ENCODE measurements around the gene SCRN1. TPM values are rescaled to one million over a fixed set of nuclear protein-coding genes. Genes with fewer than 3 reads are reported as not detected.

SCRN1 gene
- total RNA-seq, 1 experiment from 2014 or later: 116 TPM

DNA sequence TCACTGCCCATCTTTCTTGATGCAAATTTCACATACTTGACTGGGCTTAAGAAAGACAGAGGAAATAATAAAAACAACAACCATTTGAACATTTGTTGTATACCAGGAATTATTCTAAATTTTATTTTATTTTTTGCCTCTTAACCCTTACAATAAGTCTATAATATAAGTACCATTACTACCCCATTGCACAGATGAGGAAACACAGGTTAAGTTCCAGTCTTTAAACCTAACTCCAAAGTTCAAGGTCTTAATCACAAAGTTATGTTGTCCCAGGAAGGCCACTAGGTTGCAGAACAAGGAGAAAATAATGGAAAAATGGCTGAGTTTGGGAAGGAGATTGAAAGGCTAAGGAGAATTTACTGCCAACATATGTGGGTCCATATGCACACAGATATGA, 33.4 kb upstream of the SCRN1 start:
- Mint-ChIP-seq H3K27ac (ENCODE audit: unreplicated experiment) (no peak overlapping the region), H3K36me3 (ENCODE audit: insufficient read depth, unreplicated experiment) (peaks cover 6% of the 10 kb centered on the region), H3K9me3 (ENCODE audit: low read depth, unreplicated experiment) (no peaks in the 10 kb centered on the region), H3K4me3 (ENCODE audit: low read depth, unreplicated experiment) (no peak overlapping the region), H3K27me3 (ENCODE audit: unreplicated experiment) (no peaks in the 10 kb centered on the region), H3K4me1 (ENCODE audit: low read depth, unreplicated experiment) (peaks cover 45% of the 10 kb centered on the region)
- TF ChIP-seq, protein P1, sequence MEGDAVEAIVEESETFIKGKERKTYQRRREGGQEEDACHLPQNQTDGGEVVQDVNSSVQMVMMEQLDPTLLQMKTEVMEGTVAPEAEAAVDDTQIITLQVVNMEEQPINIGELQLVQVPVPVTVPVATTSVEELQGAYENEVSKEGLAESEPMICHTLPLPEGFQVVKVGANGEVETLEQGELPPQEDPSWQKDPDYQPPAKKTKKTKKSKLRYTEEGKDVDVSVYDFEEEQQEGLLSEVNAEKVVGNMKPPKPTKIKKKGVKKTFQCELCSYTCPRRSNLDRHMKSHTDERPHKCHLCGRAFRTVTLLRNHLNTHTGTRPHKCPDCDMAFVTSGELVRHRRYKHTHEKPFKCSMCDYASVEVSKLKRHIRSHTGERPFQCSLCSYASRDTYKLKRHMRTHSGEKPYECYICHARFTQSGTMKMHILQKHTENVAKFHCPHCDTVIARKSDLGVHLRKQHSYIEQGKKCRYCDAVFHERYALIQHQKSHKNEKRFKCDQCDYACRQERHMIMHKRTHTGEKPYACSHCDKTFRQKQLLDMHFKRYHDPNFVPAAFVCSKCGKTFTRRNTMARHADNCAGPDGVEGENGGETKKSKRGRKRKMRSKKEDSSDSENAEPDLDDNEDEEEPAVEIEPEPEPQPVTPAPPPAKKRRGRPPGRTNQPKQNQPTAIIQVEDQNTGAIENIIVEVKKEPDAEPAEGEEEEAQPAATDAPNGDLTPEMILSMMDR (IDR thresholded peaks at IDR 0.05; ENCODE audit: unreplicated experiment): no peak
- no TSS peak for BruUV-seq (replicated peaks)
- intact Hi-C loops (cut with micrococcal nuclease; ENCODE audit: unreplicated experiment): no loop called here
- CTCF ChIA-PET: no interaction called here
- no peak for DNase-seq

DNA sequence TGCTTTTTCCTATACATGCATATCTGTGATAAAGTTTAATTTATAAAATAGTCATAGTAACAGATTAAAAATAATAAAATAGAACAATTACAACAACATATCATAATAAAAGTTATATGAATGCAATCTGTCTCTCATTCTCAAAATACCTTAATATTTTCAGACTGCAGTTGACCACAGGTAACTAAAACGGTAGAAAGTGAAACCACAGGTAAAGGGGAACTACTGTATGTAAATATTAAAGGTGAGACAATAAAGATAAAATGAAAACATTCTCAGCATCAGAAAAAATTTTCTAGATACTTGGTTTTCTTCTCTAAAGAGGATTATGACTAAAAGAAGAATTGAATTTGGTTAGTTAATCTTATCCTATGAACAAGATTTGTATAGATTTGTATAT, 30.9 kb upstream of the SCRN1 start:
- Mint-ChIP-seq H3K4me3 (ENCODE audit: low read depth, unreplicated experiment) (no peak overlapping the region), H3K36me3 (ENCODE audit: insufficient read depth, unreplicated experiment) (peaks cover 18% of the 10 kb centered on the region), H3K27ac (ENCODE audit: unreplicated experiment) (no peak overlapping the region), H3K4me1 (ENCODE audit: low read depth, unreplicated experiment) (peaks cover 44% of the 10 kb centered on the region), H3K9me3 (ENCODE audit: low read depth, unreplicated experiment) (no peaks in the 10 kb centered on the region), H3K27me3 (ENCODE audit: unreplicated experiment) (no peaks in the 10 kb centered on the region)
- CTCF ChIA-PET: interaction anchor here (1.0 kb wide), 1 partner anchor 9 kb away, joined by 3 read pairs; no protein-coding TSS in a partner anchor
- intact Hi-C loops (cut with micrococcal nuclease; ENCODE audit: unreplicated experiment): no loop called here
- BruUV-seq (replicated peaks): no TSS peak
- DNase-seq: no peak
- TF ChIP-seq, protein P1 (IDR thresholded peaks at IDR 0.05; ENCODE audit: unreplicated experiment): no peak

DNA sequence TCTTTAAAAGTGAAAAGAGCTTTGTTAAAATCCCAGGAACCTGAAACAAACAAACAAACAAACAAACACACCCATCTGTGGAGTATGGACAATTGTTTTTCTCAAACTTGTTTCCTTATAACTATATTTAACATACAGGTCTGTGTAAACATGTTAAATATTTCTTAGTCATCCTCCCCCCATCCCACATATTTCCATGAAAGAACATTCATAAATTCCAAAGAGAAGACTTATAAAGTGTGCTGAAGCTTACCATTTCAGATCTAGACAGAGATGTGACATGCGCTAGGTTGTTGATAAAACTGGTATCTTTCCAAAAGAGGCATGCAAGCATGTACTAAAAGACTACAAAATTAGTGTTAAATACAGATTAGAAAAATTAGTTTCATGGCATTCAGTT, 30.4 kb upstream of the SCRN1 start:
- TF ChIP-seq, protein P1 (IDR thresholded peaks at IDR 0.05; ENCODE audit: unreplicated experiment): no peak
- Mint-ChIP-seq H3K4me1 (ENCODE audit: low read depth, unreplicated experiment) (peaks cover 38% of the 10 kb centered on the region), H3K9me3 (ENCODE audit: low read depth, unreplicated experiment) (no peaks in the 10 kb centered on the region), H3K27ac (ENCODE audit: unreplicated experiment) (no peak overlapping the region), H3K36me3 (ENCODE audit: insufficient read depth, unreplicated experiment) (peaks cover 18% of the 10 kb centered on the region), H3K4me3 (ENCODE audit: low read depth, unreplicated experiment) (no peak overlapping the region), H3K27me3 (ENCODE audit: unreplicated experiment) (no peaks in the 10 kb centered on the region)
- BruUV-seq (replicated peaks): no TSS peak
- DNase-seq: no peak
- CTCF ChIA-PET: interaction anchor here (0.9 kb wide), 1 partner anchor 42 kb away, joined by 6 read pairs; no protein-coding TSS in a partner anchor
- intact Hi-C loops (cut with micrococcal nuclease; ENCODE audit: unreplicated experiment): no loop called here

DNA sequence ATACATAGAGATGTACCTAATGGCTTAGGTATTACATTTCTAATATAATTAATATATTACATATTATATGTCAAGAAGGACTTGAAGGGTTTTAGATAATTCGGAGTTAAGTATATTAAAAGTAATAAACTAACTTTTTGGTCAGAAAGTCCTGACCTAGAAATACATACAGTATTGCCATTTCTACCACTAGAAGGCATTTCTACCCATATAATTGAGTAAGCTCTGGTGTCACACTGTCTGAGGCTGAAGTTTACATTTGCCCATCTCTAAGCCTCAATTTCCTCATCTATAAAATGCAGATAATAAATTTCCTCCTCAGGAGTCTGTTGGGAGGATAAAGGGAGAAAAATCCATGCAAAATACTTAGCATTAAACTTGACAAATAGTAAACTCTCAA, 29.8 kb upstream of the SCRN1 start:
- H3K27me3 Mint-ChIP-seq (ENCODE audit: unreplicated experiment): no peaks in the 10 kb centered on the region
- no peak overlapping the region for H3K27ac Mint-ChIP-seq (ENCODE audit: unreplicated experiment)
- TF ChIP-seq, protein P1 (IDR thresholded peaks at IDR 0.05; ENCODE audit: unreplicated experiment): no peak
- peaks cover 18% of the 10 kb centered on the region for H3K36me3 Mint-ChIP-seq (ENCODE audit: insufficient read depth, unreplicated experiment)
- no peak overlapping the region for H3K4me3 Mint-ChIP-seq (ENCODE audit: low read depth, unreplicated experiment)
- no peaks in the 10 kb centered on the region for H3K9me3 Mint-ChIP-seq (ENCODE audit: low read depth, unreplicated experiment)
- BruUV-seq (replicated peaks): no TSS peak
- H3K4me1 Mint-ChIP-seq (ENCODE audit: low read depth, unreplicated experiment): peaks cover 33% of the 10 kb centered on the region
- CTCF ChIA-PET: interaction anchor here (0.9 kb wide), 1 partner anchor 42 kb away, joined by 6 read pairs; no protein-coding TSS in a partner anchor
- DNase-seq: no peak
- intact Hi-C loops (cut with micrococcal nuclease; ENCODE audit: unreplicated experiment): no loop called here
